Panc1 (cell line): ENCODE data around the gene ROS1. TPM values are rescaled to one million over a fixed set of nuclear protein-coding genes. Genes with fewer than 3 reads are reported as not detected.

Experiments used
- ATAC-seq: fragments of 200-7000 bp; cut with Tn5 transposase; 2 replicates; pipeline ENCODE4 v1.9.1; 2020; ENCODE audit warnings: mild to moderate bottlenecking, moderate library complexity
- BruUV-seq: library from RNA; stranded (reverse); fragments of 400-500 nt; replicated peaks from 2 replicates; lab custom pipeline; 2021; lab: Mats Ljungman, UMichigan
- CTCF ChIA-PET: fragments of 300-600 bp; sonication (Branson Sonifier 250); formaldehyde crosslinking; loops from one replicate; lab custom pipeline; 2022; ENCODE audit warnings: antibody characterized with exemption; lab: Charles Lee
- POLR2A ChIA-PET: fragments of 300-600 bp; sonication (Branson Sonifier 250); formaldehyde crosslinking; loops from one replicate; lab custom pipeline; 2022; ENCODE audit warnings: antibody characterized with exemption; lab: Charles Lee
- DNase-seq: peaks from one replicate; pipeline ENCODE4 v3.0.0-alpha.2; 2010; ENCODE audit warnings: low read depth, low spot score
- H3K27ac ChIP-seq: 2 replicates; pipeline ENCODE4 v1.5.1; 2011; ENCODE audit warnings: mild to moderate bottlenecking, low read length, inconsistent platforms
- H3K27me3 ChIP-seq: fragments of 200-500 bp; sonication (Bioruptor generic); 2 replicates; pipeline ENCODE4 v1.6.0; 2014; ENCODE audit warnings: low read length, inconsistent platforms; ENCODE audit not compliant: control insufficient read depth, insufficient read depth
- H3K36me3 ChIP-seq: fragments of 200-500 bp; sonication (Bioruptor generic); 2 replicates; pipeline ENCODE4 v1.5.1; 2014; ENCODE audit warnings: inconsistent platforms, mild to moderate bottlenecking, low read length, moderate library complexity; ENCODE audit not compliant: control insufficient read depth, insufficient read depth
- H3K4me1 ChIP-seq: 2 replicates; pipeline ENCODE4 v1.5.1; 2011; ENCODE audit warnings: inconsistent platforms, mild to moderate bottlenecking, low read length, moderate library complexity; ENCODE audit not compliant: control insufficient read depth, insufficient read depth
- H3K4me3 ChIP-seq, 2 experiments: 2 replicates each; pipeline ENCODE4 v1.5.1; 2011 to 2012; ENCODE audit warnings: low read depth in 2 of 2, low read length in 2 of 2, mild to moderate bottlenecking in 2 of 2, inconsistent platforms in 1 of 2, moderate library complexity in 1 of 2
- H3K9me3 ChIP-seq: fragments of 200-500 bp; sonication (Bioruptor generic); 2 replicates; pipeline ENCODE4 v1.5.1; 2014; ENCODE audit warnings: low read depth, mild to moderate bottlenecking, inconsistent platforms, low read length, moderate library complexity; ENCODE audit not compliant: control insufficient read depth, insufficient read depth
- POLR2AphosphoS5 ChIP-seq: IDR thresholded peaks from 2 replicates; pipeline ENCODE4 v1.6.1; 2012; ENCODE audit warnings: mild to moderate bottlenecking, low read depth, low read length, moderate library complexity
- SIN3A ChIP-seq: IDR thresholded peaks from 2 replicates; pipeline ENCODE4 v1.6.1; 2012; ENCODE audit warnings: low read depth, mild to moderate bottlenecking, low read length, moderate library complexity, borderline replicate concordance; ENCODE audit not compliant: insufficient read depth
- TCF7L2 ChIP-seq: IDR thresholded peaks from 2 replicates; pipeline ENCODE4 v1.6.1; 2011; ENCODE audit warnings: mild to moderate bottlenecking, low read depth, low read length, inconsistent platforms
- in situ Hi-C: cut with HindIII; loops from 2 replicates; pipeline ENCODE4 v1.10.0; 2016; ENCODE audit warnings: low sequenced_read_pairs, low pct_unique_long_range_greater_than_20kb
- intact Hi-C: fragments of 100-400 bp; cut with micrococcal nuclease; formaldehyde crosslinking; loops from one replicate; pipeline ENCODE4 v1.10.0; 2022; ENCODE audit not compliant: unreplicated experiment
- total RNA-seq: library from RNA; stranded (reverse); gene quantifications from one replicate; pipeline ENCODE4 v1.2.1, GENCODE V29; 2021; ENCODE audit not compliant: unreplicated experiment
- TF ChIP-seq, protein P1 (sequence below): fragments of 450-650 bp; IDR thresholded peaks from 2 replicates; pipeline ENCODE4 v1.5.1; 2017; ENCODE audit warnings: mild to moderate bottlenecking
- TF ChIP-seq, protein P2 (sequence below), 2 experiments: IDR thresholded peaks; 2 replicates each; pipeline ENCODE4 v1.6.1; 2011 to 2012; ENCODE audit warnings: low read depth in 2 of 2, control low read depth in 1 of 2, low read length in 1 of 2, mild to moderate bottlenecking in 1 of 2, moderate library complexity in 1 of 2; ENCODE audit not compliant: insufficient read depth in 1 of 2

The ROS1 gene
- total RNA-seq, 1 experiment from 2014 or later: 0.10 TPM

- POLR2A ChIA-PET: no interaction called here
- intact Hi-C loops (no loop called here), in situ Hi-C loops (no loop called here)
- no TSS peak for BruUV-seq
- DNase-seq (no peak), ATAC-seq (no peak)
- CTCF ChIA-PET: no interaction called here
- no peaks in the 10 kb centered on the region for H3K36me3 ChIP-seq
- peaks cover 4% of the 10 kb centered on the region for H3K4me1 ChIP-seq
- H3K27me3 ChIP-seq: peaks cover 68% of the 10 kb centered on the region
- H3K27ac ChIP-seq: no peak overlapping the region
- no peaks in the 10 kb centered on the region for H3K9me3 ChIP-seq
- TF ChIP-seq POLR2AphosphoS5 (no peak), TCF7L2 (no peak), SIN3A (no peak)
- TF ChIP-seq, protein P1, sequence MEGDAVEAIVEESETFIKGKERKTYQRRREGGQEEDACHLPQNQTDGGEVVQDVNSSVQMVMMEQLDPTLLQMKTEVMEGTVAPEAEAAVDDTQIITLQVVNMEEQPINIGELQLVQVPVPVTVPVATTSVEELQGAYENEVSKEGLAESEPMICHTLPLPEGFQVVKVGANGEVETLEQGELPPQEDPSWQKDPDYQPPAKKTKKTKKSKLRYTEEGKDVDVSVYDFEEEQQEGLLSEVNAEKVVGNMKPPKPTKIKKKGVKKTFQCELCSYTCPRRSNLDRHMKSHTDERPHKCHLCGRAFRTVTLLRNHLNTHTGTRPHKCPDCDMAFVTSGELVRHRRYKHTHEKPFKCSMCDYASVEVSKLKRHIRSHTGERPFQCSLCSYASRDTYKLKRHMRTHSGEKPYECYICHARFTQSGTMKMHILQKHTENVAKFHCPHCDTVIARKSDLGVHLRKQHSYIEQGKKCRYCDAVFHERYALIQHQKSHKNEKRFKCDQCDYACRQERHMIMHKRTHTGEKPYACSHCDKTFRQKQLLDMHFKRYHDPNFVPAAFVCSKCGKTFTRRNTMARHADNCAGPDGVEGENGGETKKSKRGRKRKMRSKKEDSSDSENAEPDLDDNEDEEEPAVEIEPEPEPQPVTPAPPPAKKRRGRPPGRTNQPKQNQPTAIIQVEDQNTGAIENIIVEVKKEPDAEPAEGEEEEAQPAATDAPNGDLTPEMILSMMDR: no peak
- TF ChIP-seq, protein P2, sequence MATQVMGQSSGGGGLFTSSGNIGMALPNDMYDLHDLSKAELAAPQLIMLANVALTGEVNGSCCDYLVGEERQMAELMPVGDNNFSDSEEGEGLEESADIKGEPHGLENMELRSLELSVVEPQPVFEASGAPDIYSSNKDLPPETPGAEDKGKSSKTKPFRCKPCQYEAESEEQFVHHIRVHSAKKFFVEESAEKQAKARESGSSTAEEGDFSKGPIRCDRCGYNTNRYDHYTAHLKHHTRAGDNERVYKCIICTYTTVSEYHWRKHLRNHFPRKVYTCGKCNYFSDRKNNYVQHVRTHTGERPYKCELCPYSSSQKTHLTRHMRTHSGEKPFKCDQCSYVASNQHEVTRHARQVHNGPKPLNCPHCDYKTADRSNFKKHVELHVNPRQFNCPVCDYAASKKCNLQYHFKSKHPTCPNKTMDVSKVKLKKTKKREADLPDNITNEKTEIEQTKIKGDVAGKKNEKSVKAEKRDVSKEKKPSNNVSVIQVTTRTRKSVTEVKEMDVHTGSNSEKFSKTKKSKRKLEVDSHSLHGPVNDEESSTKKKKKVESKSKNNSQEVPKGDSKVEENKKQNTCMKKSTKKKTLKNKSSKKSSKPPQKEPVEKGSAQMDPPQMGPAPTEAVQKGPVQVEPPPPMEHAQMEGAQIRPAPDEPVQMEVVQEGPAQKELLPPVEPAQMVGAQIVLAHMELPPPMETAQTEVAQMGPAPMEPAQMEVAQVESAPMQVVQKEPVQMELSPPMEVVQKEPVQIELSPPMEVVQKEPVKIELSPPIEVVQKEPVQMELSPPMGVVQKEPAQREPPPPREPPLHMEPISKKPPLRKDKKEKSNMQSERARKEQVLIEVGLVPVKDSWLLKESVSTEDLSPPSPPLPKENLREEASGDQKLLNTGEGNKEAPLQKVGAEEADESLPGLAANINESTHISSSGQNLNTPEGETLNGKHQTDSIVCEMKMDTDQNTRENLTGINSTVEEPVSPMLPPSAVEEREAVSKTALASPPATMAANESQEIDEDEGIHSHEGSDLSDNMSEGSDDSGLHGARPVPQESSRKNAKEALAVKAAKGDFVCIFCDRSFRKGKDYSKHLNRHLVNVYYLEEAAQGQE (IDR thresholded peaks at IDR 0.05; ENCODE audit: insufficient read depth in 1 of 2, low read depth in 2 of 2, low read length in 1 of 2): no peak
- no peak overlapping the region for H3K4me3 ChIP-seq
Observed at GRCh38 chr6:117270843-117271507, 154.8 kb downstream of the ROS1 start.

GRCh38 chr6:117270055-117270842, 155.5 kb downstream of the ROS1 start:
- POLR2A ChIA-PET: no interaction called here
- H3K27me3 ChIP-seq: peaks cover 69% of the 10 kb centered on the region
- H3K4me3 ChIP-seq: peak overlapping the region in 1 of 2 experiments; percentile 31; a peak in 2 of 4 replicates
- no peak overlapping the region for H3K27ac ChIP-seq
- no peaks in the 10 kb centered on the region for H3K9me3 ChIP-seq
- intact Hi-C loops: no loop called here
- DNase-seq (no peak), ATAC-seq (peak; percentile 75)
- BruUV-seq: no TSS peak
- H3K36me3 ChIP-seq: no peaks in the 10 kb centered on the region
- no peak for TF ChIP-seq TCF7L2
- TF ChIP-seq, protein P1: no peak
- no peak for TF ChIP-seq SIN3A
- TF ChIP-seq, protein P2 (IDR thresholded peaks at IDR 0.05; ENCODE audit: insufficient read depth in 1 of 2, low read depth in 2 of 2, low read length in 1 of 2): no peak
- no peak for TF ChIP-seq POLR2AphosphoS5
- in situ Hi-C loops: no loop called here
- peaks cover 7% of the 10 kb centered on the region for H3K4me1 ChIP-seq
- CTCF ChIA-PET: no interaction called here
